Measurements from ENCODE around the gene ADCY7. TPM values are rescaled to one million over a fixed set of nuclear protein-coding genes. Genes with fewer than 3 reads are reported as not detected.
A peak's percentile ranks its signal among the peaks of the same experiment; 100 is the strongest.

The ADCY7 gene
- total and polyA plus RNA-seq, 2 donors (not counting 1 experiment from before 2014, with no cell fraction given) = 9.9 to 34.0 TPM

DNA sequence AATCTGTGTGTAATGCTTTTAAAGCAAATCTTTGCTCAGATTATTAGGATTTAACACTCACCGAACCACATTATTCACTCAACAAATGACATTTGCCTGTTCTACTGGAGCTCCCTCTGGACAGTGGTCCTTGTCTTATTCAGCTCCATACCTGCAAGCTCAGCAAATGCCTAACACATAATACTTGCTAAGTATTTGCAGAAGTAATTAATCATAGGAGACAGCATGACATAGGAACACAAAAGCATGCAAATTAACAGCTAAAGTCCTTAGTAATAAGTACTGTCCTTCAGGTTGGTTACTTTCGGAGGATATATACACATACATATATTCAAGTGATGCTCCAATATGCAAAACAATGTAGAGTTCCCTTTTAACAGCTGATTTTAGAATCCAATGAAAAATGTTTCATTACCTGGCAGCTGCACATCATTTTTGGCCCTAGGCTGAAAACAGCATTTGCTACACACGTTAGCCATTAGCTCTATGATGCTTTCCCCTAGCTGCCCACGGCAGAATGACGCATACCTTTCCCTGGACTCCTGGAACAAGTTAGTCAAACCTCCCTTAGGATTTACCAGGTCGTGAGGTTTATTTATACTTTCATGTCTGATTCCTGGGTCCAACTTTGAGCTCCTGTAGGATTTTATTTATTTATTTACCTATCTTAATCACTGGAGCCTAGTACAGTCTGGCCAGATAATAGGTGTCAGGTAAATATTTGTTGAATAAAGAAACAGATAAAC lies 93.9 kb downstream of the ADCY7 start:
- H3K27ac ChIP-seq (ENCODE audit: insufficient read depth, low read length) = no peak overlapping the region
- TF ChIP-seq, protein P1, sequence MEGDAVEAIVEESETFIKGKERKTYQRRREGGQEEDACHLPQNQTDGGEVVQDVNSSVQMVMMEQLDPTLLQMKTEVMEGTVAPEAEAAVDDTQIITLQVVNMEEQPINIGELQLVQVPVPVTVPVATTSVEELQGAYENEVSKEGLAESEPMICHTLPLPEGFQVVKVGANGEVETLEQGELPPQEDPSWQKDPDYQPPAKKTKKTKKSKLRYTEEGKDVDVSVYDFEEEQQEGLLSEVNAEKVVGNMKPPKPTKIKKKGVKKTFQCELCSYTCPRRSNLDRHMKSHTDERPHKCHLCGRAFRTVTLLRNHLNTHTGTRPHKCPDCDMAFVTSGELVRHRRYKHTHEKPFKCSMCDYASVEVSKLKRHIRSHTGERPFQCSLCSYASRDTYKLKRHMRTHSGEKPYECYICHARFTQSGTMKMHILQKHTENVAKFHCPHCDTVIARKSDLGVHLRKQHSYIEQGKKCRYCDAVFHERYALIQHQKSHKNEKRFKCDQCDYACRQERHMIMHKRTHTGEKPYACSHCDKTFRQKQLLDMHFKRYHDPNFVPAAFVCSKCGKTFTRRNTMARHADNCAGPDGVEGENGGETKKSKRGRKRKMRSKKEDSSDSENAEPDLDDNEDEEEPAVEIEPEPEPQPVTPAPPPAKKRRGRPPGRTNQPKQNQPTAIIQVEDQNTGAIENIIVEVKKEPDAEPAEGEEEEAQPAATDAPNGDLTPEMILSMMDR (conservative IDR thresholded peaks at IDR 0.05 in 1 of 2, IDR thresholded peaks at IDR 0.05 in 1 of 2; ENCODE audit: low read depth in 1 of 2, low read length in 2 of 2) = no peak
- no peak for TF ChIP-seq EZH2 (IDR thresholded peaks at IDR 0.05; ENCODE audit: low read length, missing control alignments)

DNA sequence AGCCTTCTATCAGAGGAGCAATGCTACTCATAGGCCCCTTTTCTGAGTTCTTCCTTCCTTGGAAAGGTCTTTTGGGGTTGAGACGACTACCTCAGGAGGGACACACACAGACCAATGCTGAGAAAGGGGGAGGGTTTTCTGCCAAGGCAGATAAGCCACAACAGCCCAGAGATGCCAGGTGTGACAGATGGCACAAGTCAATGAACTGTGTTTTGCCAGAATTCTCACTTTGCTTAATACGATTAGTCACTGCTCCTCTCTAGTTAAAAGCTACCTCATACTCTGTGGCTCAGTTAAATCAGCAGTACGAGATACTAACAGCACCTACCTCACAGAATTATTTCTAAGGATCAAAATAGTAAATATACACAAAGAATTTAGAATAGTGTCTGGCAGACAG lies 94.4 kb downstream of the ADCY7 start:
- no peaks in the 10 kb centered on the region for H3K27me3 ChIP-seq (ENCODE audit: control insufficient read depth, insufficient read depth, low read length)
- no peaks in the 10 kb centered on the region for H3K9me3 ChIP-seq (ENCODE audit: control insufficient read depth, insufficient read depth, low read depth, low read length)
- peaks cover 11% of the 10 kb centered on the region for H3K79me2 ChIP-seq (ENCODE audit: control insufficient read depth, insufficient read depth, low read length)
- no peaks in the 10 kb centered on the region for H4K20me1 ChIP-seq (ENCODE audit: control insufficient read depth, extremely low read depth, insufficient read depth, low read length)
- no peak overlapping the region for H3K4me3 ChIP-seq (replicated peaks in 1 of 4; ENCODE audit: control extremely low read depth in 1 of 4, insufficient read depth in 1 of 4, low read depth in 3 of 4, low read length in 4 of 4)
- no peak overlapping the region for H3K4me2 ChIP-seq (ENCODE audit: extremely low read depth, insufficient read depth, low read length)
- no peaks in the 10 kb centered on the region for H3K4me1 ChIP-seq (ENCODE audit: control insufficient read depth, extremely low read depth, insufficient read depth, low read length)
- DNase-seq (ENCODE audit: low read depth in 2 of 2) = peak in 1 of 2 donors; percentile 41
- no peak overlapping the region for H3K9ac ChIP-seq (ENCODE audit: insufficient read depth, low read length)
- H3K27ac ChIP-seq (ENCODE audit: insufficient read depth, low read length) = no peak overlapping the region
- H3K36me3 ChIP-seq (ENCODE audit: control insufficient read depth, insufficient read depth, low read length) = peaks cover 3% of the 10 kb centered on the region
- no peak overlapping the region for H2AFZ ChIP-seq (ENCODE audit: low read length)
- no peak for TF ChIP-seq EZH2 (IDR thresholded peaks at IDR 0.05; ENCODE audit: low read length, missing control alignments)
- TF ChIP-seq, protein P1 (conservative IDR thresholded peaks at IDR 0.05 in 1 of 2, IDR thresholded peaks at IDR 0.05 in 1 of 2; ENCODE audit: low read depth in 1 of 2, low read length in 2 of 2) = no peak

More for the DNA sequence above, 93.9 kb downstream of the ADCY7 start:
- Histone ChIP-seq H3K9me3 (ENCODE audit: control insufficient read depth, insufficient read depth, low read depth, low read length) (no peaks in the 10 kb centered on the region), H3K4me2 (ENCODE audit: extremely low read depth, insufficient read depth, low read length) (no peak overlapping the region), H3K4me1 (ENCODE audit: control insufficient read depth, extremely low read depth, insufficient read depth, low read length) (no peaks in the 10 kb centered on the region), H3K79me2 (ENCODE audit: control insufficient read depth, insufficient read depth, low read length) (peaks cover 9% of the 10 kb centered on the region), H2AFZ (ENCODE audit: low read length) (no peak overlapping the region), H4K20me1 (ENCODE audit: control insufficient read depth, extremely low read depth, insufficient read depth, low read length) (no peaks in the 10 kb centered on the region), H3K36me3 (ENCODE audit: control insufficient read depth, insufficient read depth, low read length) (peaks cover 3% of the 10 kb centered on the region), H3K27me3 (ENCODE audit: control insufficient read depth, insufficient read depth, low read length) (no peaks in the 10 kb centered on the region), H3K9ac (ENCODE audit: insufficient read depth, low read length) (no peak overlapping the region), H3K4me3 (replicated peaks in 1 of 4; ENCODE audit: control extremely low read depth in 1 of 4, insufficient read depth in 1 of 4, low read depth in 3 of 4, low read length in 4 of 4) (no peak overlapping the region)
- DNase-seq (ENCODE audit: low read depth in 2 of 2) = peak in 1 of 2 donors; percentile 78

DNA sequence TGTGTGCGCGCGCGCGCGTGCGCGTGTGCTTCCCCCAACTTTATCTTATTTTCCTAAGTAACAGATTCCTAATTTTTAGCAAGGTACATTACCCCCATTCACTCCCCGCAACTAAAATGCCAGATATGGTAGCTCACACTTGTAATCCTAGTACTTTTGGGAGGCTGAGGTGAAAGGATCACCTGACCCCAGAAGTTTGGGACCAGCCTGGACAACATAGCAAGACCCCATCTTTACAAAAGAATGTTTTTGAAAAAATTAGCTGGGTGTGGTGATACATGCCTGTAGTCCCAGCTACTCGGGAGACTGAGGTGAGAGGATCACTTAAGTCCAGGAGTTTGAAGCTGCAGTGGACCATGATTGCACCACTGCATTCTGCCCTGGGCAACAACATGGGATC lies 97.3 kb downstream of the ADCY7 start:
- Histone ChIP-seq H3K36me3 (ENCODE audit: control insufficient read depth, insufficient read depth, low read length) (peaks cover 3% of the 10 kb centered on the region), H2AFZ (ENCODE audit: low read length) (no peak overlapping the region), H3K4me1 (ENCODE audit: control insufficient read depth, extremely low read depth, insufficient read depth, low read length) (peaks cover 4% of the 10 kb centered on the region), H3K4me3 (replicated peaks in 1 of 4; ENCODE audit: control extremely low read depth in 1 of 4, insufficient read depth in 1 of 4, low read depth in 3 of 4, low read length in 4 of 4) (no peak overlapping the region), H3K9me3 (ENCODE audit: control insufficient read depth, insufficient read depth, low read depth, low read length) (no peaks in the 10 kb centered on the region), H3K9ac (ENCODE audit: insufficient read depth, low read length) (no peak overlapping the region), H3K79me2 (ENCODE audit: control insufficient read depth, insufficient read depth, low read length) (peaks cover 26% of the 10 kb centered on the region), H4K20me1 (ENCODE audit: control insufficient read depth, extremely low read depth, insufficient read depth, low read length) (no peaks in the 10 kb centered on the region), H3K27ac (ENCODE audit: insufficient read depth, low read length) (no peak overlapping the region), H3K27me3 (ENCODE audit: control insufficient read depth, insufficient read depth, low read length) (no peaks in the 10 kb centered on the region), H3K4me2 (ENCODE audit: extremely low read depth, insufficient read depth, low read length) (no peak overlapping the region)
- no peak for DNase-seq (ENCODE audit: low read depth in 2 of 2)
- TF ChIP-seq, protein P1 (conservative IDR thresholded peaks at IDR 0.05 in 1 of 2, IDR thresholded peaks at IDR 0.05 in 1 of 2; ENCODE audit: low read depth in 1 of 2, low read length in 2 of 2) = no peak
- no peak for TF ChIP-seq EZH2 (IDR thresholded peaks at IDR 0.05; ENCODE audit: low read length, missing control alignments)
